GM21737 (cell line): ENCODE data around the gene ACHE.

Source experiments
- ATAC-seq: cut with Tn5 transposase; IDR thresholded peaks from one replicate; pipeline ENCODE4 v1.9.1; 2021; ENCODE audit warnings: mild to moderate bottlenecking, moderate library complexity; ENCODE audit not compliant: unreplicated experiment

The ACHE gene

GRCh38 chr7:100897772-100898454 is 2.2 kb upstream of the ACHE start:
- no peak for ATAC-seq

- ATAC-seq, result no peak
These were observed 1.3 kb upstream of the ACHE start for GRCh38 chr7:100896732-100897608.

GRCh38 chr7:100895956-100896731 is 456 bp upstream of the ACHE start:
- no peak for ATAC-seq

GRCh38 chr7:100894860-100895700 is 608 bp downstream of the ACHE start:
- no peak for ATAC-seq

GRCh38 chr7:100893910-100894721 is 1.6 kb downstream of the ACHE start:
- ATAC-seq, result no peak

GRCh38 chr7:100893318-100893895 is 2.3 kb downstream of the ACHE start:
- ATAC-seq, result no peak

GRCh38 chr7:100892364-100893317 is 3.0 kb downstream of the ACHE start:
- ATAC-seq, result no peak

- ATAC-seq, result no peak
These were observed 4.0 kb downstream of the ACHE start for GRCh38 chr7:100891568-100892247.

- ATAC-seq, result no peak
These were observed 4.8 kb downstream of the ACHE start for GRCh38 chr7:100890653-100891567.

- ATAC-seq, result peak; percentile 29
These were observed 6.5 kb downstream of the ACHE start, which contains the start of gene UFSP1 for GRCh38 chr7:100888988-100889750. Gene UFSP1, minus strand, starts transcription at chr7:100889715. Its CDS starts 444 bp downstream, at chr7:100889271.

- ATAC-seq, result no peak
These were observed 7.2 kb downstream of the ACHE start for GRCh38 chr7:100888291-100888987.

GRCh38 chr7:100887516-100888290 is 8.0 kb downstream of the ACHE start:
- ATAC-seq, result peak; percentile 38

GRCh38 chr7:100886936-100887515 is 8.7 kb downstream of the ACHE start:
- ATAC-seq, result no peak
